Transverse colon (tissue), 4 donors: Measurements from ENCODE around the gene MRPS18A. TPM values are rescaled to one million over a fixed set of nuclear protein-coding genes. Genes with fewer than 3 reads are reported as not detected.

ENCODE experiments used
- DNase-seq: peaks from one replicate; pipeline ENCODE4 v3.0.0-alpha.2; 2019
- H3K27ac ChIP-seq, 4 donors: fragments of 200-600 bp; sonication (generic); 2 replicates each; pipeline ENCODE4 v1.5.1; 2016 to 2018; ENCODE audit warnings: inconsistent platforms in 4 of 4
- H3K27me3 ChIP-seq: fragments of 200-600 bp; sonication (generic); 2 replicates; pipeline ENCODE4 v1.5.1; 2017; ENCODE audit warnings: inconsistent platforms
- H3K36me3 ChIP-seq, 4 donors: fragments of 200-600 bp; sonication (generic); 2 replicates each; pipeline ENCODE4 v1.5.1; 2017 to 2019; ENCODE audit warnings: inconsistent platforms in 4 of 4
- H3K4me1 ChIP-seq, 4 donors: fragments of 200-600 bp; sonication (generic); 2 replicates each; pipeline ENCODE4 v1.5.1; 2017 to 2020; ENCODE audit warnings: inconsistent platforms in 4 of 4
- H3K4me3 ChIP-seq, 4 donors: fragments of 200-600 bp; sonication (generic); 1 replicate in 1 of 4; 2 replicates in 3 of 4; pipeline versions ENCODE4 v1.5.1 to v1.6.1; 2017 to 2019; ENCODE audit warnings: inconsistent platforms in 4 of 4
- H3K9me3 ChIP-seq, 2 donors: fragments of 200-600 bp; sonication (generic); 2 replicates each; pipeline ENCODE4 v1.5.1; 2017 to 2019; ENCODE audit warnings: inconsistent platforms in 2 of 2
- EP300 ChIP-seq: sonication (generic); formaldehyde crosslinking; IDR thresholded peaks from one replicate; pipeline ENCODE4 v1.6.1; 2017; ENCODE audit warnings: antibody characterized with exemption, low read depth
- POLR2A ChIP-seq: fragments of 450-650 bp; IDR thresholded peaks from one replicate; pipeline ENCODE4 v1.6.1; 2016; ENCODE audit warnings: antibody characterized with exemption, mild to moderate bottlenecking, moderate library complexity
- POLR2AphosphoS5 ChIP-seq, 3 donors: sonication (generic); formaldehyde crosslinking; IDR thresholded peaks; one replicate each; pipeline ENCODE4 v1.6.1; 2016; ENCODE audit warnings: antibody characterized with exemption in 3 of 3
- WGBS, 2 donors: methylation state at CpG; one replicate each; pipeline ENCODE4 v1.1.5; 2018; ENCODE audit warnings: low coverage in 1 of 2; 5-methylcytosine and 5-hydroxymethylcytosine counted together
- in situ Hi-C, 4 donors: fragments of 200-750 bp; cut with MboI; loops; one replicate each; pipeline versions ENCODE4 v1.15.0 to v1.15.1; 2017; ENCODE audit warnings: low sequenced_read_pairs in 3 of 4, low pct_ligation_motif_present in 1 of 4, low pct_unique_long_range_greater_than_20kb in 1 of 4
- intact Hi-C: fragments of 100-400 bp; cut with DNase I; formaldehyde crosslinking; loops from one replicate; pipeline ENCODE4 v1.15.1; 2023; ENCODE audit warnings: low total_unique reads
- total RNA-seq, 4 donors: library from RNA; depleted of rRNA; stranded (reverse); fragments of >200 nt; gene quantifications; one replicate each; pipeline ENCODE4 v1.1.0, GENCODE V29; 2016
- TF ChIP-seq, protein P1 (sequence below), 5 experiments: fragments of 200-600 bp in 3 of 5; fragments of 450-650 bp in 2 of 5; sonication (generic) in 3 of 5; IDR thresholded peaks; 1 replicate in 2 of 5; 2 replicates in 3 of 5; pipeline ENCODE4 v1.5.1; 2016 to 2017; ENCODE audit warnings: antibody characterized with exemption in 5 of 5, inconsistent platforms in 3 of 5, mild to moderate bottlenecking in 2 of 5, moderate library complexity in 1 of 5

MRPS18A gene
- total RNA-seq, 4 donors from 2014 or later: 25.4 to 48.6 (median 40.3) TPM

DNA sequence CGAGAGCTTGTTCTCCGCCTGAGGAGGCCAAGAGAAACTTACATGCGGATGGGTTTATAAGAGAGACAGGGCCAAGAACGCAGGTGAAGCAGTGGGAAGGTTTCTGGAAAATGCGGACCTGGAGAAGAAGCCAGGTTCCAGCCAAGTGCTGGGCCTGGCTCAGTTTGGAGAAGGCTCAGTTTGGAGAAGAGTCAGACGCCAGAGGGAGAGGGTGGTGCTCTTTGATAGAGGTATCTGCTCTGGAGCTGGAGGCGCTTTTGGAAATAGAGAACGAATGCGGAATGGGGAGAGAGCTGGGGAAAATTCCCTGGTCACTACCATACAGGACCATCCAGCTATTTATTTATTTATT, 42.0 kb downstream of the MRPS18A start:
- in situ Hi-C loops (no loop called here), intact Hi-C loops (no loop called here)
- H3K9me3 ChIP-seq: no peaks in the 10 kb centered on the region
- peak overlapping the region; percentile 37 to 74 (median 68) for H3K27ac ChIP-seq
- no peaks in the 10 kb centered on the region for H3K27me3 ChIP-seq
- 0 to 27% methylated on average over 3 to 9 of the region's 9 CpGs for WGBS, 2 donors
- peaks cover 8 to 13% (median 10%) of the 10 kb centered on the region in 4 donors for H3K4me1 ChIP-seq
- no peak for DNase-seq
- peaks cover 0 to 9% (median 2%) of the 10 kb centered on the region in 4 donors for H3K36me3 ChIP-seq
- peak overlapping the region in 3 of 4 donors; percentile 26 to 52 (median 40) for H3K4me3 ChIP-seq
- TF ChIP-seq POLR2AphosphoS5 (IDR thresholded peaks at IDR 0.05): no peak
- no peak for TF ChIP-seq EP300
- no peak for TF ChIP-seq POLR2A
- TF ChIP-seq, protein P1, sequence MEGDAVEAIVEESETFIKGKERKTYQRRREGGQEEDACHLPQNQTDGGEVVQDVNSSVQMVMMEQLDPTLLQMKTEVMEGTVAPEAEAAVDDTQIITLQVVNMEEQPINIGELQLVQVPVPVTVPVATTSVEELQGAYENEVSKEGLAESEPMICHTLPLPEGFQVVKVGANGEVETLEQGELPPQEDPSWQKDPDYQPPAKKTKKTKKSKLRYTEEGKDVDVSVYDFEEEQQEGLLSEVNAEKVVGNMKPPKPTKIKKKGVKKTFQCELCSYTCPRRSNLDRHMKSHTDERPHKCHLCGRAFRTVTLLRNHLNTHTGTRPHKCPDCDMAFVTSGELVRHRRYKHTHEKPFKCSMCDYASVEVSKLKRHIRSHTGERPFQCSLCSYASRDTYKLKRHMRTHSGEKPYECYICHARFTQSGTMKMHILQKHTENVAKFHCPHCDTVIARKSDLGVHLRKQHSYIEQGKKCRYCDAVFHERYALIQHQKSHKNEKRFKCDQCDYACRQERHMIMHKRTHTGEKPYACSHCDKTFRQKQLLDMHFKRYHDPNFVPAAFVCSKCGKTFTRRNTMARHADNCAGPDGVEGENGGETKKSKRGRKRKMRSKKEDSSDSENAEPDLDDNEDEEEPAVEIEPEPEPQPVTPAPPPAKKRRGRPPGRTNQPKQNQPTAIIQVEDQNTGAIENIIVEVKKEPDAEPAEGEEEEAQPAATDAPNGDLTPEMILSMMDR (IDR thresholded peaks at IDR 0.05): no peak

DNA sequence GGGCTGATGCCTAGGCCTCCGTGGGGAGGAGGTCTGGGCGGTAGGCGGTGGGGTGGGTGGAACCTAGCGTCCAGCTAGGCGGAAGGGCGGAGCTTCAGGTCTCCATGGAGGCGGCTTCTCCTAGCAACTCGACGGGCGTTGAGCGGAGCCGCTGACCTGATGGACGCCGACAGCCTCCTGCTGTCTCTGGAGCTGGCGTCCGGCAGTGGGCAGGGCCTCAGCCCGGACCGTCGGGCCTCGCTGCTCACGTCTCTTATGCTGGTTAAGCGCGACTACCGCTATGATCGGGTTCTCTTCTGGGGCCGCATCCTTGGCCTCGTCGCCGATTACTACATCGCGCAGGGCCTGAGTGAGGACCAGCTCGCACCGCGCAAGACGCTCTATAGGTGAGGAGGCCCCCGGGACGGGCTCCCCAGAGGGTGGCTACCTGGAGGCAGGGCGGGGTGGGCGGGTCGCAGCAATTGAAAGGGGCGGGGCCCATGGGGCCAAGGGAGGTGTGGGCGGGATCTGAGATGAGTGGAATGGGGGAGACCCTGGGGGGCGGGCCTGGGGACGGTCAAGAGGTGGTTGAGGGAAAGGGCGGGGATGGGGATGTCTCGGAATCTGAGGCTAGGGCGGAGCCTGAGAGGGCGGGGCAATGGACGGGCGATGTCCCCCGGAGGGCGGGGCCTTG, 42.5 kb downstream of the MRPS18A start, which contains the start of gene RSPH9:
RSPH9 (plus strand) TSS at position 97 of the 673 bp plus-strand sequence; CDS start at position 160, 63 bp downstream.
- peak; percentile 82 for DNase-seq
- H3K27ac ChIP-seq: peak within 1 kb of the TSS; percentile 37 to 74 (median 68)
- 0 to 4% methylated on average over 5 to 45 of the region's 52 CpGs for WGBS, 2 donors
- TF ChIP-seq POLR2A: no peak
- TF ChIP-seq POLR2AphosphoS5 (IDR thresholded peaks at IDR 0.05): no peak
- TF ChIP-seq, protein P1 (IDR thresholded peaks at IDR 0.05): no peak
- TF ChIP-seq EP300: no peak
- intact Hi-C loops (no loop called here), in situ Hi-C loops (no loop called here)
- peaks cover 8 to 13% (median 10%) of the 10 kb centered on the region in 4 donors for H3K4me1 ChIP-seq
- H3K36me3 ChIP-seq: peaks cover 0 to 14% (median 4%) of the 10 kb centered on the region in 4 donors
- H3K9me3 ChIP-seq: no peaks in the 10 kb centered on the region
- H3K4me3 ChIP-seq: peak within 1 kb of the TSS; percentile 18 to 52 (median 33)
- H3K27me3 ChIP-seq: no peaks in the 10 kb centered on the region

DNA sequence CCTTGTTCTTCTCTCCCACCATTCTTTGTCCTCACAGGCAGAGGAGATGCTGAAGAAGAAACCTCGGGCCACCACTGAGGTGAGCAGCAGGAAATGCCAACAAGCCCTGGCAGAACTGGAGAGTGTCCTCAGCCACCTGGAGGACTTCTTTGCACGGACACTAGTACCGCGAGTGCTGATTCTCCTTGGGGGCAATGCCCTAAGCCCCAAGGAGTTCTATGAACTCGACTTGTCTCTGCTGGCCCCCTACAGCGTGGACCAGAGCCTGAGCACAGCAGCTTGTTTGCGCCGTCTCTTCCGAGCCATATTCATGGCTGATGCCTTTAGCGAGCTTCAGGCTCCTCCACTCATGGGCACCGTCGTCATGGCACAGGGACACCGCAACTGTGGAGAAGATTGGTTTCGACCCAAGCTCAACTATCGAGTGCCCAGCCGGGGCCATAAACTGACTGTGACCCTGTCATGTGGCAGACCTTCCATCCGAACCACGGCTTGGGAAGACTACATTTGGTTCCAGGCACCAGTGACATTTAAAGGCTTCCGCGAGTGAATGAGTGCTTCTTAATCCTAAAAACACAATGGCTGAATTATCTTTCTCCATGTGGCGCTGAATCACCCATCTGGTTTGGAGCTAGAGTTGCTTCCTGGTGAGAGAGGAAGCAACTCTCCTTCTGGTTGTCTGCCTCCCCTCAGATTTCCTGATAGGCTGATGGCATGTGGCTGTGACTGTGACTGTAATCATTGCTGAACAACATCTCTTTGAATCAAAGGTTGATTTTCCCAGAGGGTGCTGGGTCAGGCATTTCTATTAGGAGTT, 47.4 kb downstream of the MRPS18A start:
- WGBS, 2 donors: 94% methylated on average over 21 of the region's 21 CpGs; no CpG with 5 or more reads in 1 of the 2 donors
- DNase-seq: no peak
- H3K27ac ChIP-seq: no peak overlapping the region

More for the DNA sequence above, 47.4 kb downstream of the MRPS18A start:
- H3K4me3 ChIP-seq: no peak overlapping the region
- TF ChIP-seq POLR2A: no peak
- TF ChIP-seq EP300: no peak
- TF ChIP-seq POLR2AphosphoS5 (IDR thresholded peaks at IDR 0.05): no peak
- TF ChIP-seq, protein P1 (IDR thresholded peaks at IDR 0.05): no peak
- no peaks in the 10 kb centered on the region for H3K9me3 ChIP-seq
- no peaks in the 10 kb centered on the region for H3K27me3 ChIP-seq
- intact Hi-C loops: no loop called here
- H3K36me3 ChIP-seq: peaks cover 0 to 19% (median 6%) of the 10 kb centered on the region in 4 donors
- in situ Hi-C loops: no loop called here
- H3K4me1 ChIP-seq: peaks cover 20 to 41% (median 33%) of the 10 kb centered on the region in 4 donors
